Lower leg skin (tissue), 3 donors: Measurements from ENCODE around the gene AP4M1.

ENCODE experiments used
- POLR2A ChIP-seq, 2 donors: fragments of 450-650 bp; IDR thresholded peaks; one replicate each; pipeline ENCODE4 v1.6.1; 2016 to 2017; ENCODE audit warnings: antibody characterized with exemption in 2 of 2, mild to moderate bottlenecking in 1 of 2, moderate library complexity in 1 of 2
- TF ChIP-seq, protein P1 (sequence below), 3 donors: fragments of 450-650 bp; IDR thresholded peaks; one replicate each; pipeline ENCODE4 v1.5.1; 2016; ENCODE audit warnings: antibody characterized with exemption in 3 of 3, mild to moderate bottlenecking in 3 of 3, moderate library complexity in 2 of 3

GRCh38 chr7:100063376-100063775, 38.1 kb upstream of the AP4M1 start:
- no peak for TF ChIP-seq POLR2A (IDR thresholded peaks at IDR 0.05)
- TF ChIP-seq, protein P1, sequence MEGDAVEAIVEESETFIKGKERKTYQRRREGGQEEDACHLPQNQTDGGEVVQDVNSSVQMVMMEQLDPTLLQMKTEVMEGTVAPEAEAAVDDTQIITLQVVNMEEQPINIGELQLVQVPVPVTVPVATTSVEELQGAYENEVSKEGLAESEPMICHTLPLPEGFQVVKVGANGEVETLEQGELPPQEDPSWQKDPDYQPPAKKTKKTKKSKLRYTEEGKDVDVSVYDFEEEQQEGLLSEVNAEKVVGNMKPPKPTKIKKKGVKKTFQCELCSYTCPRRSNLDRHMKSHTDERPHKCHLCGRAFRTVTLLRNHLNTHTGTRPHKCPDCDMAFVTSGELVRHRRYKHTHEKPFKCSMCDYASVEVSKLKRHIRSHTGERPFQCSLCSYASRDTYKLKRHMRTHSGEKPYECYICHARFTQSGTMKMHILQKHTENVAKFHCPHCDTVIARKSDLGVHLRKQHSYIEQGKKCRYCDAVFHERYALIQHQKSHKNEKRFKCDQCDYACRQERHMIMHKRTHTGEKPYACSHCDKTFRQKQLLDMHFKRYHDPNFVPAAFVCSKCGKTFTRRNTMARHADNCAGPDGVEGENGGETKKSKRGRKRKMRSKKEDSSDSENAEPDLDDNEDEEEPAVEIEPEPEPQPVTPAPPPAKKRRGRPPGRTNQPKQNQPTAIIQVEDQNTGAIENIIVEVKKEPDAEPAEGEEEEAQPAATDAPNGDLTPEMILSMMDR (IDR thresholded peaks at IDR 0.05) = no peak
